ENCODE measurements around the gene CHRNB1. TPM values are rescaled to one million over a fixed set of nuclear protein-coding genes. Genes with fewer than 3 reads are reported as not detected.
A peak's percentile ranks its signal among the peaks of the same experiment; 100 is the strongest.

CHRNB1 gene
- total and polyA plus RNA-seq, 2 of the 8 experiments (the other 6 are each of a cell fraction or from before 2014, with no cell fraction given): 14.1 to 28.2 TPM

DNA sequence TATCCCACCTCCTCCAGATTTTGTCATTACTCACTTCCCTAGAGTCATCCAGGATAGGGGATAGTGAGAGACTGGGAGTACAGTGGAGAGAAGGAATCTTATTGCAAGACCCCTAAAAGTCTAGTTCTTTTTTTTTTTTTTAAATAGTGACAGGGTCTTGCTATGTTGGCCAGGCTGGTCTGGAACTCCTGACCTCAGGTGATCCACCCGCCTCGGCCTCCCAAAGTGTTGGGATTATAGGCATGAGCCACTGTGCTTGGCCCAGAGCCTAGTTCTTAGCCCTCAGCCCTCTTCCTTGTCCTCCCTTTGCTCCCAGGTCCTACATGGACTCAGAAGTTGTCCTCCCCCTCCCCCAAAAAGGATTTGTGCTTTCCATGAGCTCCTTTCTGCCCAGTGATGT lies 2.7 kb upstream of the CHRNB1 start:
- WGBS, 2 experiments (ENCODE audit: extremely low coverage in 1 of 2, insufficient coverage in 1 of 2, insufficient read length in 1 of 2, insufficient replicate concordance in 2 of 2, low coverage in 1 of 2, low lambda C conversion rate in 2 of 2, missing lambda C conversion rate in 1 of 2): 95% methylated on average over 2 of the region's 2 CpGs; no CpG with 5 or more reads in 1 of the 2 experiments
- CTCF ChIA-PET (ENCODE audit: partially characterized antibody): interaction anchor here (0.6 to 5.4 kb wide), 11 partner anchors 9 to 129 kb away, joined by 3 to 26 read pairs (median 4); partner anchors contain the start of genes NEURL4, NLGN2, TMEM95 and ZBTB4
- peaks cover 2 to 18% (median 15%) of the 10 kb centered on the region in 4 experiments for H3K27me3 ChIP-seq (replicated peaks in 1 of 4; ENCODE audit: control insufficient read depth in 3 of 4, extremely low read depth in 1 of 4, insufficient read depth in 3 of 4, low read length in 3 of 4)

More for the DNA sequence above, 2.7 kb upstream of the CHRNB1 start:
- Histone ChIP-seq H2AK5ac (ENCODE audit: low read depth, low read length) (no peak overlapping the region), H3K79me2 (ENCODE audit: control insufficient read depth in 1 of 2, insufficient read depth in 2 of 2, low read length in 2 of 2) (no peaks in the 10 kb centered on the region), H3K36me3 (ENCODE audit: control insufficient read depth in 2 of 4, insufficient read depth in 4 of 4, low read length in 3 of 4) (no peaks in the 10 kb centered on the region), H2BK5ac (ENCODE audit: low read depth, low read length) (no peak overlapping the region), H3K79me1 (ENCODE audit: low read depth, low read length) (no peaks in the 10 kb centered on the region), H2BK15ac (ENCODE audit: low read length) (peak overlapping the region; percentile 97; the same call in 1 of the 2 replicates), H2BK120ac (replicated peaks; ENCODE audit: low read depth, low read length) (no peak overlapping the region), H4K8ac (ENCODE audit: extremely low read depth, insufficient read depth, low read length) (no peak overlapping the region), H3K27ac (ENCODE audit: low read depth, low read length) (no peak overlapping the region), H3K23me2 (ENCODE audit: low read depth, low read length) (peaks cover 26% of the 10 kb centered on the region; the same call in 1 of the 2 replicates), H3K18ac (ENCODE audit: extremely low read depth, low read length) (no peak overlapping the region), H3K4me1 (replicated peaks in 1 of 4; ENCODE audit: control insufficient read depth in 3 of 4, insufficient read depth in 4 of 4, low read length in 3 of 4) (peaks cover 3 to 27% (median 18%) of the 10 kb centered on the region in 4 experiments), H3K4ac (replicated peaks; ENCODE audit: insufficient read length, low read depth, low read length) (no peak overlapping the region), H2AFZ (ENCODE audit: low read length) (no peak overlapping the region), H3K14ac (ENCODE audit: insufficient read length) (no peak overlapping the region), H3K9ac (replicated peaks in 1 of 4; ENCODE audit: extremely low read depth in 1 of 4, low read depth in 3 of 4, low read length in 3 of 4) (no peak overlapping the region), H2BK12ac (ENCODE audit: low read depth, low read length) (peak overlapping the region; percentile 60; the same call in 1 of the 2 replicates), H4K91ac (replicated peaks; ENCODE audit: insufficient read length, low read length) (no peak overlapping the region), H2BK20ac (ENCODE audit: low read length) (no peak overlapping the region), H4K20me1 (replicated peaks in 1 of 2; ENCODE audit: control insufficient read depth in 1 of 2, insufficient read depth in 2 of 2, low read length in 2 of 2) (no peaks in the 10 kb centered on the region), H3K4me3 (ENCODE audit: extremely low read depth in 1 of 4, insufficient read depth in 2 of 4, low read depth in 3 of 4, low read length in 4 of 4) (no peak overlapping the region), H3K9me3 (ENCODE audit: insufficient read depth in 2 of 2, low read depth in 1 of 2, low read length in 1 of 2) (no peaks in the 10 kb centered on the region), H4K5ac (ENCODE audit: insufficient read length, low read depth, low read length) (no peak overlapping the region), H3K4me2 (ENCODE audit: insufficient read depth in 1 of 2, low read depth in 2 of 2, low read length in 2 of 2) (peak overlapping the region in 1 of 2 experiments; percentile 91; a peak in 1 of 4 replicates), H3K23ac (ENCODE audit: insufficient read length) (no peak overlapping the region), H3K56ac (replicated peaks; ENCODE audit: insufficient read length, low read depth, low read length) (no peak overlapping the region)
- POLR2A ChIA-PET (ENCODE audit: partially characterized antibody): interaction anchor here (0.9 to 15.5 kb wide), 10 partner anchors 11 to 245 kb away, joined by 3 to 339 read pairs (median 4); partner anchors contain the start of genes POLR2A, SLC35G6, TMEM256 and TP53
- no peak for FAIRE-seq
- no peak for DNase-seq (ENCODE audit: low read depth in 1 of 2, low spot score in 2 of 2)
- TF ChIP-seq CBX5 (IDR thresholded peaks at IDR 0.05; ENCODE audit: low read depth, low read length) (no peak), EZH2 (IDR thresholded peaks at IDR 0.05; ENCODE audit: low read depth, low read length, severe bottlenecking) (no peak), CHD1 (IDR thresholded peaks at IDR 0.05; ENCODE audit: low read depth, low read length) (no peak)
